ENCODE data around the gene GNAT1. TPM values are rescaled to one million over a fixed set of nuclear protein-coding genes. Genes with fewer than 3 reads are reported as not detected.
"Not testable (repeated sequence)": the region's sequence is repeated elsewhere in the genome, so short reads cannot be mapped to it uniquely, and the experiment has no call there.

Gene GNAT1
- polyA plus RNA-seq, 3 donors: 0.03 TPM; not detected in 2

DNA sequence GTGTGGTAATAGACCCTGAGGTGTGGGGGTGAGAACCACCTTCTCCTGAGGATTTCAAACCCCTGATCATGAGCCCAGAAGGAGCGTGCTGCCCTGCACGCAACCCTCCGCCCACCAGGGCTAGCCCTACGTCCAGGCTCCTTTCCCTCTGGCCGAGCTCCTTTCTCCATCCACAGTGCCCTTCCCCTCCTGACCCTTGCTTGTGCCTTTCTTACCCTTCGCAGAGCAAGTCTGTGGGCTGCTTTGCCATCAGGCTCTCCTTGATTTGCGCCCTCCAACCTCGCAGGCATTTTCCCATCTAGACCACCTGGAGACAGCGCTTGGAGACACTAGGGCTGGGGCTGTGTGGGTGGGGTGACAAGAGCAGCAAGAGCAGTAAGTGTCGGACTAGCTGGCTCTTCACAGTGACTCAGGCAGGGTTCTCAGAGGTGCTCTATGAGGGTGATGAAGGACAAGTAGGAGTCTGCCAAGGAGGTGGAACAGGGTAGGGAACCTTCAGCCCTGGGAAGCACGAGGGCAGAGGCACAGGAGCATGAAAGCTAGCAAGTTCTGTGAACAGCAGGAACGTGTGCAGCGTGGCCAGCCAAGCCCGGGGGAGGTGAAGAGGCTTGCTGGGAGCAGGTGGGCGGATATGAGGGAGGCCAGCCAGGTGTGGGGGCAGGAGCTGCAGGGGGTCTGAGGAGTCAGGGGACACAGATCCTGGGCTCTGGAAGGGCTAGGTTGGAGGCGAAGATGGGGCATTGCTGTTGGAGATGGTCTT lies 11.1 kb downstream of the GNAT1 start:
- DNase-seq: no peak

DNA sequence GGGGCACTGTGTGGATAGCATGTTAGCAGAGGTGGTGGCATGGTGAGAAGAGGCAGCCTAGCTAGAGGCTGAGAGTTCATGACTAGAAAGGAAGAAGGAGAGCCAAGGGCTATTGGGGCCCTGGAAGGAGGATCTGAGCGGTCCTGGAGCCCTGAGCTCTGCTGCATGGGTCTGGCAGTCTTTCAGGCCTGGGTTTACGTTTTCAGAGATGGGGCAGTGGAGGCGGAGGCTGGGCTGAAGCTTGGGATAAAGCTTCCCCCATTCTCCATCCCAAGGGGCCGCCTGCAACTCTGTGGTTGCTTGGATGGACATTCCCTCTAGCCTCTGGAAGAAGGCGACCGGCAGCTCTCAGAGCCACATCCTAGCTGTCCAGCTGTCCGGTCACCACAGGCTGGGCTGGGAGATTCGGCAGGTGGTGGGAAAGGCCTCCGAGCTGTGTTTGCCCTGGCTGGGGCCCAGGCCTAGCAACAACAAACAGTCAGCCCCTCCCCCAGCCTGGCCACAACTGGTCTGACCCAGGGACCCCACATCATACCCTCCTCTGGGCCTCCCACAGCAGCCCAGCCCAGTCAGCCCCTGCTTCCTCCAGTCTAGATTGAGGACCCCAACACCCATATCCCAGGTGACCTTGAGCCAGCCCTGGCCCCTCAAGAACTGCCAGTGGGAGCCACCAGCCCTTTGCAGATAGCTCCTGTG lies 11.9 kb downstream of the GNAT1 start:
- no peak for DNase-seq

DNA sequence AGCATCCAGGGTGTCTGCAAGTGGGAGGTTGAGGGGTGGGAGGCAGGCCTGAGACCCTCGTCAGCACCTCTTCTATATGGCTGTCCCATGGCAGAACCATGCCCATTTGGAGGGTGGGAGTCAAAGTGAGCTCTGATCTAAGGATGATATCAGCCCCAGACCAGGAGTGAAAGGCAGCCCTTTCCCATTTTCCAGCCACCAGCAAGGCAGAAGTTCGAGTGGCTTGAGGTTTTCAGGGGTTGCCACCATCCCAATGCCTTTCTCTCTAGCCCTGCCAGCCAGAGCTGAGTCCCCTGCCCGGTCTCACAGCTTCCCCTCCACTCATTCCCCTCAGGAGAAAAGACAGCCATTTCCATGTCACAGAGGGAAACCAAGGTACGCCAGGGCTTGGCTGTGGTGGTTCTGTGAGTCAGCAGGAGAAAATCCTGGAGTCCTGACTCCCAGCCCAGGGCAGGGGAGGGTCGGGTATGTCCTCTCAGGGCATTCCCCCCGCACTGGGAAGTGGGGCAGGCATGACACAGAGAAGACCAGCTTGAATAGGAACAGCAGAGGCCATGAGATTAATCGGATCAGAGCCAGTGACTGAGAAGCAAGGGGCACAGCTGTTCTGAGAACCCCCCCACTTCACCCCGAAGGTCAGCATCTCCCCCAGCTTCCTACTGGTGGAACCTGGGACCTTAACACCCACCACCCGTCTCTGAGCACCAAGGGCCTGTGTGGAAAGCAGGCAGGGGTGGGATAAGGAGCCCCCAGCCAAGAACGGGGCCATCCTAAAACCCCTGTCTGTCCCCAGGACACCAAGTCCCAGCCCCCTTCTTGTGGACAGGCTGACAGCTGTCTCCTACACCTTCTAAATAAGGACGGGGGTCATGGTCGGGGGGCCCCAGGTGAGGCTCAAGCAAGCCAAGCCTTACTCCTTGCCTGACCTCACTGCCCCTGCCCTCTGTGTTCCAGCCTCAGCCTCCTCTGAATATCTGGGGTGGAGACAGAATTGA lies 12.7 kb downstream of the GNAT1 start:
- DNase-seq: no peak

DNA sequence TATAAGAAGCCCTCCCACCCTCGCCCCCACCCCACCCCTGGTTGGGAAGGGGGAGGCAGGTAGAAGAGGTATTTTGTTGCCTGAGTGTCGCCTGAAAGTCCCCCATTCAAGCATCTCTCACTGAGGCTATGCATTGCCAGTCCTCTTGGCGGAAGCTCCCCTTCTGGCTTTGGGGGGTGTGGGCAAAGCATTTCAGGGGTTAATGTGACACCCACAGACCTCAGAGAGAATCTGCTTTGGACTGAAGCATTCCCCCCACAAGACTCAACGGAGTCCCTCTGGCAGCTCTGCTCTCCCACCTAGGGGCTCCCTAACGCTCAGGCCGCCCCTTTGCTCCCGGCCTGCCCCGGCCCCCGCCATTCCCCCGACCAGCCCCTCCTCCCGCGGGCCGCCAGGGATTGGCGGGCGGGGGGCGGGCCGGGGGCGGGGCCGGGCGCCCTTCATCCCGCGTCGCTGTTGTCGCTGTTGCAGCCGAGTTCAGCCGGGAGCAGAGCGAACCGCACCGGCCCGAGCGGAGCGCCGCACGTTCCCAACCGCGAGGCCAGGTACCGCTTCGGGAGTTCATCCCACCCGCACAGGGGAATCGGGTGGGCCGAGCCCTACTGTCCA lies 13.5 kb downstream of the GNAT1 start, which contains the start of gene SLC38A3:
SLC38A3 (plus strand) TSS at position 468 of the 609 bp plus-strand sequence. CDS start 8,929 bp downstream, outside the sequence.
- DNase-seq: peak; percentile 48

DNA sequence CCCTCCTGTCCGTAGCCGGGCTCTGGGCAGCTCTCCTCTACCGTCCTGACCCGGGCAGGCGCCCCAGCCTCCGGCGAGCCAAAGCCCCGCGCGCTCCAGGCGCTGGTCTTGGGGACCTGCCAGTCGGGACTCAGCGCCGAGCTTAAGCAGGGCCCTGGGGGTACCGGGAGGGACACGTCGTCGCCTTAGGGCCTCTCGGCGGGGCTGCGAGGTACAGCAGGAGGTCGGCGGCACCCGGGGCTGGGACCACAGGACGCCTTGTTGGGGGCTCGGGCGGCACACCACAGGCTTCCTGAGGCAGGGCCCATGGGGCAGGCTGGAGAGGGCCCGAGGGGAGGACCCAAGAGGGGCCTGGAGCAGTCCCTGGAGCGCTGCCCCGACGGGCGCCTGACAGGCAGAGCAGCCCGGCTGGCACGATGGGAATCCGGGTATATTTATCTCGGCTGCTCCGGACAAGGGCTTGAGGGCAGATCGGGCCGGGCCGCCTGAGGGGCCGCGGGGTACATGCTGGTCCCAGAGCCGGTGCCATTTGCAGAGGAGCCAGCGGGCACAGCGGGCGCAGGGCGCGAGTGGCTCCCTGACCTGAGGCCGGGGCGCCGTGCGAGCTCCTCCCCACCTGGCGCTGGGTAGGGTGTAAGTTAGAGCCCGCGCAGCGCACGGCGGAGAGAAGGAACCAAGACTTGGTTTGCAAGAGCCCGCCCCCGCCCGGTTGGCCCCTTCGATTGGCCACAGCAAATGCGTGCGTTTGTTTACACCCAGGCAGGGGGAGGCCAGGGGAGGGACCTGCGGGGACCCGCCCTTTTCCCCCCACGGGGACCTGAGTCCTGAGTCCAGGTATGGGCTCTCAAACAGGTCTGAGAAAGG lies 14.2 kb downstream of the GNAT1 start:
- no peak for DNase-seq

DNA sequence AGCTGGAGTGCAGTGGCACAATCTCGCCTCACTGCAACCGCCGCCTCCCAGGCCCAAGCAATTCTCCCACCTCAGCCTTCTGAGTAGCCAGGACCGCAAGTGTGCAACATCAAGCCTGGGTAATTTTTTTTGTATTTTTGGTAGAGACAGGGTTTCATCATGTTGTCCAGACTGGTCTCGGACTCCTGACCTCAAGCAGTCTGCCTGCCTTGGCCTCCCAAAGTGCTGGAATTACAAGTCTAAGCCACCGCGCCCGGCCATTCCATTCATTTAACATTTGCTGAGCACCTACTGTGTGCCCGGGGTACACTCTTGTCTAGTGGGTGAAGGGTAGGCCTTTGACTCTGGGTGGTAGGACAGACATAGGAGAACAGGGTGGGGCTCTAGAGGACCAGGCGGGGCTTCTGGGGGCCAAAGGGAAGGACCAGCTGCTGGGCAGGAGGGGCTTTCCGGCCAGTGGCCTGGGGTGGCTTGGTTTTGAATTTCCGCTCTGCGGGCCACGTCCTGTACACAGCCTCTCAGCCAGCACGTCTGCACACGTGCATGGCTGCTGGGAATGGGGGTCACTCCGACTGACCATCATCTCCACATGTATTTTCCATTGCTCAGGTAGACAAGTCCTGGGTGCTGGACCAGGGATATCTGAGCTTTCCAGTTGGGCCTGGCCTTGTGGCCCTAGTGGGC lies 16.1 kb downstream of the GNAT1 start:
- no peak for DNase-seq

DNA sequence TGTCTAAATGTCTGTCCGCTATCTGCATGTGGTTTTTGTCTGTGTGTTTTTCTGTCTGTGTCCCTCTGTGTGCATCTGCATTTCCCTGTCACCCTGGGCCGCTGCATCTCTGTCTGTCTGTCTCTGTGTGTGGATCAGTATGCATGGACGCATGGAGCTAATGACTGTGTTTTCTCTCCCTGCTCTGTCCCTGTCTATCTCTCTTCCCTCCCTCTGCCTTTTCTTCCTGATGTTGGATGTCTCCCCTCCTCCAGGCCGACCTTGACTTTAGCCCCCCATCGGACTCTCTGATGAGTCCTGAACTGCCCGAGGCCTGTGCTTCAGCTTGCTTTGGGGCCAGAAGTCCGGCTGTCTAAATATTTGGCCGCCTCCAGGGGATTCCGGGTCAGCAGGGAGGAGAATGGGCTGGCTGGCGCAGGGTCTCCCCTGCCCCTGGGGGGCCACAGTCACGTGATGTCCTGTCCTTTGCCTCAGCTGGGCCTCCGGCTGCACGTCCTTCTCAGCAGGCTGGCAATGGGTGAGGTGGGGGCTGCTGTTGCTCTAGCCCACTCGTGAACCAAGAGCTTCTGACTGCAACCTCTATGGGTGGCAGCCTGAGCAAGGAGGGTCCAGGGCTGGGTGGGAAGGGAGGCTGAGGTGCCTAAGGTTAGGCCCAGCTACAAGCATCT lies 17.4 kb downstream of the GNAT1 start:
- DNase-seq: no peak

DNA sequence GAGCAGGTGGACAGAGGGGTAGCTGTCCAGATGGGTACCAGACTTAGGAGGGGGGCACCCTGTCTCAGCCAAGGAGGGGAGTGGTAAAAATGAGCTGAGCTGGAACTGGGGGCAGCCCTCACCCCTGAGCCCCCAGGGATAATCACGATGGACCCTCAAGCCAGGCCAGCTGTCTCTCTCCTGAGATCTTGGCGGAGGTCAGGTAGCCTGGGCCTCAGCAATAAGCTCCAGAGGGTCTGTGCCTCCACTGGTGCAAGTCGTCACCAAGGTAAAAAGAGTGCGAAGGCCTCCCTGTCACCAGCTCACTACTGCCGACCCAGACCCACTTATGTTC lies 18.7 kb downstream of the GNAT1 start:
- no peak for DNase-seq

DNA sequence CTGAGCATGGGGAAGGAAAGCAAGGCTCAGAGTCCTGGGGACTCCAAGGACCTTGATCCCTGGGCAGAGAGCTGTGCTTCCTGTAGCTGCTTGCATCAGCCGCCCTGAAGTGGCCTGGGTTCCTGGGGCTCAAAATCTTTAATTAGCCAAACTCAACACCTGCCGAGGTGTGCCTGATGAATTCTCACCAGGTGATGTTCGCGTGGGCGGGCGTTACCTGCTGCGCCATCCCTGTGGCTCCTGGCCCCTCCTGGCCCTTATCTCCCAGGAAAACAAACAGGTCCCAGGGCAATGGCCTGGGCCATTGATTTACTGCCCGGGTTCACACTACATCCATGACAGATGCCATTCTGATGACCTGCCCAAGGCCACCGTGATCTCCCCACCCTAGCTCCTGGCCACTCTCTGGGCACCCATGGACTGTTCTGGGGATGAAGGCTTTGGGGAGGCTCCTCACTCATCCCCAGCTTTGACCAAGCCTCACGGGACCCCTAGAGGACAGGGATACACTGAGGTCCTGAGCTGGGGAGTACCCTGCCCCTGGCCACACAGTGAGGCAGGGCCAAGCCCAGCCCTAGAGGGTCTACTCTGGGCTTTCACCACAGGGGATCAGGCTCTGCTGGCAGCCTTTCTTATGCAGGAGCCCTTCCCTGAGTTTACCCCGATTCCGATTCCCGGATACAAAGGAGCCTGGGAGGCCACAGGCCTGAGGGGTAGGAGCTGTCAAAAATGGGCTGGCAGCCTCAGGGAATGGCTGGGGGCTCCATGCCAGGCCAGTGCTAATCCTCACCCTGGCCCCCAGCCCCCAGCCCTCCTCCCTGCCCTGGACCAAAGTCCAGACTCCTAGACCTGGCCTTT lies 19.3 kb downstream of the GNAT1 start:
- DNase-seq: no peak

DNA sequence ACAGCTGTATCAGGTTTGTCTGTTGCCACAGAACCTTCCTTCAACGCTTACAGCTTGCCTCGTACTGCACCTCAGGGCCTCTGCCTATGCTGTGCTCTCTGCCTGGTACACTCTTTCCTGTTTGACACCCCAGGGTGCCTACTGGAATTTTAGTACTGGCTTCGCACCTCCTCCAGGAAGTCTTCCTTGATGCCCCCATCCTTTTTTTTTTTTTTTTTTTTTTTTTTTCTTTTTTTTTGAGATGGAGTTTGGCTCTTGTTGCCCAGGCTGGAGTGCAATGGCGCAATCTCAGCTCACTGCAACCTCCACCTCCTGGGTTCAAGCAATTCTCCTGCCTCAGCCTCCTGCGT lies 19.9 kb downstream of the GNAT1 start:
- DNase-seq: not testable (repeated sequence)

DNA sequence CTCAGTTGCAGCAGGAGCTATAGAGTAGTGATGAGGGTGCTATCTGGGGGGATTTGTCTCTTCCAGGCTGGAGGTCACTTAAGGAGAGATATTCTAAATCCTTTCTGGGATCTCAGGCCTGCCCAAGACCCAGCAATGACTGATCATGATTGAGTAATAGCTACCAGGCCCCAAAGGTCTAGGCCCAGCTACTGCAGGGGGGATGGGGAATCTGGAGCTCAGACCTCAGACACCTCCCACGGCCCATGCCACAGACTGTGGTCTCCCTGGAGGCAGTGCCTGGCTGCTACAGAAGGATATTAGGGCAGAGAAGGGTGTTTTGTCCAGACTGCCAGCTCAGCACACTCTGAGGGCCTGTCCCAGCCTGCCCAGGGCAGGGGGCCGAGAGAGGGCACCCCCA lies 20.5 kb downstream of the GNAT1 start:
- DNase-seq: no peak

DNA sequence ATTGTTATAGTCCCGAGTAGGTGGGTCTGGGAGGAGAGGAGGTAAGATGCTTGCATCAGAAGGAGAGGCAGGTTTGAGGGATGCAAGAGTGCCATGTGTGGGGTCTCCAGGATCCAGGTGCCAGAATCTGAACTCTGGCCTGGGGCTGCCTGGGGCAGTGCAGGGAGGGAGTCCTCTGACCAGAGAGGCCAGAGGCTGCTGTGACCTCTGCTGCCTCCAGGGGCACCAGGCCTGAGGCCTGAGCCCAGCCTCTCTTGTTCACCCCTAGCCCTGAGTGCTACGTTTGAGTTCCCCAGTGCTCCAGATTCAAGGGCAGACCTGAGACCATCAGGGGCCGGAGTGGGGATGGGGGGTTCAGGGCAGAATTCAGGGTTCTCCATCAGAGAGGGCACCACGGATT lies 21.1 kb downstream of the GNAT1 start:
- no peak for DNase-seq

DNA sequence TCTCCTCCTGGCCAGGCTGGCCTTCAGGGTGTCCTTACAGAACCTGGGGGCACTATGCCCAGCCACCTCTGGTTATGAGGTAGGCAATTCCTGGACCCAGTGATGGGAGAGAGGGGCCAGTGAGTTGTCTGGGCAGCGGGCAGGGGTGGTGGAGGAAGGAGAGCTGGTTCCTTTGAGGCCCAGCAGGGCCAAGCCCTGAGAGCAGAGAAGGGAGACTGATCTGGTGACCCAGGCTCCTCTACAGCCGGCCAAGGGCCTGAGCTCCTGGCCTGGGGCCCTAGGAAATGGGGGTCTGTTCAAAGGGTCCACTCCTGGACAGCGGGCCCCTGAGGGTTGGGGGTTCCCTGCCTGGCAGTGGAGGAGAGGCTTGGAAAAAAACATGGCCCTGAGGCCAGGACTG lies 21.6 kb downstream of the GNAT1 start:
- DNase-seq: no peak

DNA sequence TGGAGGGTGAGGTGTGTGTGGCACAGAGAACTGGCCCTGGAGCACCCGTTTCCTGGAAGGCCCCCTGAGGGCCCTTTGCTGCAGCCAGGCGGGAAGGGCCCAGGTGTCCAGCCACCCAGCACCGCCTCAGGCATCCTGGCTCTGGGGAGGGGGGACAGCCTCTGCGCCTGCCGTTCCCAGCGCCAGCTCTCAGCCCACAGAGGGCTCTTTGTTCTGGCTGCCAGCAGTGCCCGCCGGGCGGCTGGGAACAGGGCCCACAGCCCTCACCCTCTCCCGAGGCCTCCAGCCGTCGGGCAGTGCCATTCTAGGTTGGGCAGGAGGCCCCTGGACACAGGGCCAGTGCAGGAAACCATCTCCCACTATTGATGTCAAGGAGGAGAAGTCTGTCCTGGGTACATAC lies 22.0 kb downstream of the GNAT1 start:
- DNase-seq: no peak

DNA sequence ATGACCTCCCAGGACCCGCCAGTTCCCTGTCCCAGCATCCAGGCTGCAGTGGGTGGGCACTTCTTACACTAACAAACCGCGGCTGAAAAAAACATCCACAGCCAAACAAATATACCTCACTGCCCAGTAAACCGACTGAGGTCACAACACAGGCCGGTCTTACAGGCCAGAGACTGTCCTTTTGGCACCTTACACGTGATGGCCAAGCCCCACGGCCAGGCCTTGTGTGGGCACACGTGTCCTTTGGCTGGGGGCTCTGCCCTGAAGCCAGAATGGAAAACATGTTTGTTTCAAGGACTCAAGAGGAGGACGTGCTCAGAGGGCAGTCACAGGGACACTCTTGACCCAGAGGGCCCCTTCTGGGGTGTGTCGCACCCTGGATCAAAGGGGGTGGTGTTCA lies 23.4 kb downstream of the GNAT1 start:
- no peak for DNase-seq

DNA sequence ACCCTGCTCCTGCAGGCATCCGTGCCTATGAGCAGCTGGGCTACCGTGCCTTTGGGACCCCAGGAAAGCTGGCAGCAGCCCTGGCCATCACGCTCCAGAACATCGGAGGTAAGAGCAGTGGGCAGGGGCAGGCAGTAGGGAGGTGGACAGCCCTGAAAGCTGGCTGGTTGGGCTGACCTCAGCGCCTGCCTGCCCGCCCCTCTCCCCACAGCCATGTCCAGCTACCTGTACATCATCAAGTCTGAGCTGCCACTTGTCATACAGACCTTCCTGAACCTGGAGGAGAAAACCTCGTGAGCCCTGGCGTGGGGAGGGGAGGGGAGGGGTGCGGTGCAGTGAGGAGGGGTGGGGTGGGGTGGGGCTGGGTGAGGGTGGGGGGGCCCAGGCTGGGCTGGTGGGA lies 24.1 kb downstream of the GNAT1 start:
- no peak for DNase-seq

DNA sequence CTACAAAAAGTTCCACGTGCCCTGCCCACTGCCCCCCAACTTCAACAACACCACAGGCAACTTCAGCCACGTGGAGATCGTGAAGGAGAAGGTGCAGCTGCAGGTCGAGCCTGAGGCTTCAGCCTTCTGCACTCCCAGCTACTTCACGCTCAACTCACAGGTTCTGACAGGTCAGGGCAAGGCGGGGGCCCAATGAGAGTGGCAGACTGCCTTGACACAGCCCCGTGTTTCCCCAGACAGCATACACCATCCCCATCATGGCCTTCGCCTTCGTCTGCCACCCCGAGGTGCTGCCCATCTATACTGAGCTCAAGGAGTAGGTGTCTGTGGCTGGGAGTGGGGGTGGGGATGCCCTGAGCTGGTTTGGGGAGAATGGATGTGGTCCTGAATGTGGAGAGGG lies 26.3 kb downstream of the GNAT1 start:
- DNase-seq: no peak

DNA sequence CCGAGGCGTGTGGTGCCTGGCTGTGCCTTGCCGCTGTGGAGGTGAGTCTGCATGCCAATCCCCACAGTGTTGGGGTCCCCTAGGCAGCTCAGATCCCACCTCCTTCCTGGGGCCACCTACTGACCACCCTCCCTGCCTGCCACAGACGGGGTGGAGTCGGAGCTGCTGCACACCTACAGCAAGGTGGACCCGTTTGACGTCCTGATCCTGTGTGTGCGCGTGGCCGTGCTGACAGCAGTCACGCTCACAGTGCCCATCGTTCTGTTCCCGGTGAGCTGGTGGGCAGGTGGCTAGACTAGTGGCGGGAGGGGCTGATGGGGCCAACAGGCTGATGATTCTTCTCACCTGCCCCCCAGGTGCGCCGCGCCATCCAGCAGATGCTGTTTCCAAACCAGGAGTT lies 27.0 kb downstream of the GNAT1 start:
- DNase-seq: no peak

DNA sequence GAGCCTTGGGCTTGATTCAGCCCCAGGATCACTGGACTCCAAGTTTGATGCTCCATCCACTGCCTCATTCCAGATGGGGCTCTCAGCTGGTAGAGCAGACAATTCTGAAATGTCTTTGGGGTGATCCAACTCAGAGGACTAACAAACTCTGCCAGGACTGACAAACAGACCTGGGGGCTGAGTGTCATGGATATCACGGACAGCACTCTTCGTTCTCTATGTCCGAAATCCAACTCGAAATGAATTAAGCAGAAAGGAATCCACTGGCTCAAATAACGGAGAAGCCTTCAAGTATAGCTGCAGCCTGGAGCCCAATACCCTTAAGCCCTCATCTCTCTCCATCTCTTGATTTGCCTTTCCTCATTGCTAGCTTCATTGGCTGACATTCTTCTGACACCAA lies 27.9 kb downstream of the GNAT1 start:
- no peak for DNase-seq
